ENCODE results near the gene APH1A.
"Not testable (repeated sequence)": the region's sequence is repeated elsewhere in the genome, so short reads cannot be mapped to it uniquely, and the experiment has no call there.

Gene APH1A

DNA sequence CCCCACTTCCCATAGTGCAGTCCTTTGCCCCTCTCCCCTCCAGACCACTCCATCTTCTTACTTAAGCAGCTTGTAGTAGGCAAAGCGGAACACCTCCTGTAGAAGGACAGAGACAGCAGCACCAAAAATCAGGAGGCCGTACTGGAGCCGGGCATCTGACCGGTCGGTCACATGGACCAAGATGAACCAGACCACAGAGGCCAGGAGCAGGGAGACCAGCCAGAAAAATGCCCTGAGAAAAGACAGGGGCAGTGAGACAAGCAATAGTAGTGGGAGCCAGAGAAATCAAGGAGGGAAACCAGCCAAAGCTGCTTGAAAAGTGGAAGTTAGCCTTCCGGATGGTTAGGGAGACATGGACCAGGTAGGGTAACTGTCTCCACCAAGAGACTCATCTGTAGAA is 920 bp downstream of the APH1A start:
- DNase-seq: no peak

DNA sequence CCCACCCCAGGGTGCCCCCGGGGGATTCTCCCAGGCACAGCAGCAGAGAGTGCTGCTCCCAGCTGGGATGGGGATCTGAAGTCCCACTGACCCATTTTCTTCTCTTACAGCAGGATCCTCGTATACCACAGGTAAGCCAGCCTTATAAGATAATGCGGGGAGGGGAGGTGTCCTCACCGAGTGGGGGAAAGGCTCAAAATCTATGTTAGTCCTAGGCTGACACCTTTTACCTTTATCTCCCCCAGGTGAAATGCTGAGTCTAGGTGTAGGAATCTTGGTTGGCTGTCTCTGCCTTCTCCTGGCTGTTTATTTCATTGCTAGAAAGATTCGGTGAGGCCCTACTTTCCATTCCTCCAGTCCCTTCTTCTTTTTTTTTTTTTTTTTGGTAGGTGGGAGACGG is 5.3 kb downstream of the APH1A start:
- no peak for DNase-seq

DNA sequence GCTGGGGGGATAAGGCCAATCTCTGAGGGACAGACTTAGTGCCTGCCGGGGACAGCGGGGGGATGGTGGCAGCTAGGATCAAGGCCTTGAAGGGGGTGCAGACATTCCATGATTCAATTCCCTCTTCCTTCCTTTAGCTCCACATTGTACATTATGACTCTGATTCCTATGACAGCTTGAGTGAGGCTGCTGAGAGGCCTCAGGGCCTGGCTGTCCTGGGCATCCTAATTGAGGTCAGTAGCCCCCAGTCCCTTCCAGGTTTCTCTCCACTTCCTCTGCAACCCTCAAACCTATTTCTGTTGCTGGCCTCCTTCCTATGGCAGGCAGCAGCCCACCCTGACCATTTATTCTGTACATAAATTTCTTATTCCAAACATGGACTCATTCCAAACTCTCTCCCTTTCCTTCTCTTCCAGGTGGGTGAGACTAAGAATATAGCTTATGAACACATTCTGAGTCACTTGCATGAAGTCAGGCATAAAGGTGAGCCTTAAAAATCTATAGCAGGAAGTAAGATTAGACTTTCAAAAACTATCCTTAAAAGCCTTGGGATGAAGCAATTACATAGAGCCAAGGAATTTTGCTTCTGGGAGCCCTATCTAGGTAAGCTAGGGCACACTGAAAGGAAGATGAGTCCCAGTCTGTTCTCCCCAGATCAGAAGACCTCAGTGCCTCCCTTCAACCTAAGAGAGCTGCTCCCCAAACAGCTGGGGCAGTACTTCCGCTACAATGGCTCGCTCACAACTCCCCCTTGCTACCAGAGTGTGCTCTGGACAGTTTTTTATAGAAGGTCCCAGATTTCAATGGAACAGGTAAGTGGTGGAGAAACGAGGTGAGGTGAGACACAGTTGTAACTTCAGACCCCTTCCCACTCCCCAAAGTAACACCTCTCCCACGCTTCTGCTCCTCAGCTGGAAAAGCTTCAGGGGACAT is 6.2 kb downstream of the APH1A start:
- no peak for DNase-seq

DNA sequence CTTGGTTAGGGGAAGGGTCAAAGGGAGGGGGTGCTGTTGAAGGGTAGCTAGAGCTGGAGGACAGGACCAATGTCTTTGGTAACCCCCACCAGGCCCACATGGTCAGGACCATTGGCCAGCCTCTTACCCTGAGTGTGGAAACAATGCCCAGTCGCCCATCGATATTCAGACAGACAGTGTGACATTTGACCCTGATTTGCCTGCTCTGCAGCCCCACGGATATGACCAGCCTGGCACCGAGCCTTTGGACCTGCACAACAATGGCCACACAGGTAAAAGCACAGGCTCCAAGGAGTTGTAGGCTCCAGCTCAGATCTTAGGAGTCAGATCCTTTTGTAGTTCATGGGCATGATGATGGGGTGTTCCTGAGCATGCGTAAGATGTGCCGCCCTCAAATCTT is 7.4 kb downstream of the APH1A start:
- DNase-seq: no peak

DNA sequence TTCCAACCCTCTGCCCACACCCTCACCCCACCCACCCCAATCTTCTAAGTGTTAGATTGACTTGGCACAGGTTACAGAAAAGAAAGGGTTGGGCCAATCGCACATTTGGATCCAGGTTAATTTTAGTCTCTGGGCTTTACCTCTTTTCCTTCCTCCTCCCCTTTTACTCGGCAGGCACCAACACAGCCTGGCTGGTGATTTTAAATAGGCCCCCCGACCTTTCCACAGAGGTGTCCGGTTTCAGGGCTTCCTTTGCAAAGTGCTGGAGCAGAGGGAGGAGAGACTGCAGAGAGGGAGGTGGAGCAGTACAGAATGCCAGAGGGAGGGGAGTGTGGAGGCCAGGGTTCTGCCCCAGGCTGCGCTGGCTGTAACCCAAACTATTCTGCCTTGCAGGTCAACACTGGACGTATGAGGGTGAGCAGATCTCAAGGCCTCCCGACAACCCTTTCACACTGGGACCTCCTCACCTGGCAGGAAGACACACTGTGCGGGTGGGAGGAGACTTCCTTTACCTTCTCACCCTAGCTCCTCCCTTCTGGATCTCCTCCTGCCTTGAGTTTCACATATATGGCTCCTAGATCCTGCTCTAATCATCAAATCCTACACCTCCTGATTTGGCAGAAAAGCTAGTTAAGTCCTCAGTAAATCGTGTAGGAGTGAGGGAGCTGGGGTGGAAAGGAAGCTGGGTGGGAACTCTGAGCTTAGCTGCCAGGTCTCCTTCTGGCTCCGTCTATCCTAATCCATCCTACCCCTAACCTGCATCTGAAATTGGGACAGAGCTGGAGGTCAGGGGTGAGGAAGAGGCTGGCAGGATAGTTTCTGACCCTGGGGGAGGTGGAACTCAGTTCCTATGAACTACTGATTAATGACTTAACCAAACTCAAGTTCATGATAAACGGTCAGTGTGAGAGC is 8.8 kb downstream of the APH1A start:
- DNase-seq: no peak

DNA sequence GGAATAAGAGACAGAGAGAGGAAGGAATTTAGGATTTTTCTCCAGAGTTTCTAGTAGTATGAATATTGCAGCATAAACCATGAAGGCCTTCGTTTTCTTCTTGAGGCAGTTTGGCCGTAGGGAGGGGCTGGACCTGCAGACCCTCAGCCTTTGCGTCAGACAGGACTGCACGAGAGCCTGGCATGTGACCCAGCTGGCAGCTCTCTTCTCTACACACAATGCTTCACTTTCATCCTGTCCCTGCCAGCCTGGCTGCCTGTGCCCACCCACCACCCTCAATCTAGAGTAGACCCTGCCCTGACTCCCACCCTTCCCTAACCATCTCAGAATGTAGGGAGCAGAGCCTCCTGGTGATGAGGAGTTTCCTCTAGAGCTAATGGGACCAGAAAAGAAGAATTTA is 9.6 kb downstream of the APH1A start:
- DNase-seq: no peak

DNA sequence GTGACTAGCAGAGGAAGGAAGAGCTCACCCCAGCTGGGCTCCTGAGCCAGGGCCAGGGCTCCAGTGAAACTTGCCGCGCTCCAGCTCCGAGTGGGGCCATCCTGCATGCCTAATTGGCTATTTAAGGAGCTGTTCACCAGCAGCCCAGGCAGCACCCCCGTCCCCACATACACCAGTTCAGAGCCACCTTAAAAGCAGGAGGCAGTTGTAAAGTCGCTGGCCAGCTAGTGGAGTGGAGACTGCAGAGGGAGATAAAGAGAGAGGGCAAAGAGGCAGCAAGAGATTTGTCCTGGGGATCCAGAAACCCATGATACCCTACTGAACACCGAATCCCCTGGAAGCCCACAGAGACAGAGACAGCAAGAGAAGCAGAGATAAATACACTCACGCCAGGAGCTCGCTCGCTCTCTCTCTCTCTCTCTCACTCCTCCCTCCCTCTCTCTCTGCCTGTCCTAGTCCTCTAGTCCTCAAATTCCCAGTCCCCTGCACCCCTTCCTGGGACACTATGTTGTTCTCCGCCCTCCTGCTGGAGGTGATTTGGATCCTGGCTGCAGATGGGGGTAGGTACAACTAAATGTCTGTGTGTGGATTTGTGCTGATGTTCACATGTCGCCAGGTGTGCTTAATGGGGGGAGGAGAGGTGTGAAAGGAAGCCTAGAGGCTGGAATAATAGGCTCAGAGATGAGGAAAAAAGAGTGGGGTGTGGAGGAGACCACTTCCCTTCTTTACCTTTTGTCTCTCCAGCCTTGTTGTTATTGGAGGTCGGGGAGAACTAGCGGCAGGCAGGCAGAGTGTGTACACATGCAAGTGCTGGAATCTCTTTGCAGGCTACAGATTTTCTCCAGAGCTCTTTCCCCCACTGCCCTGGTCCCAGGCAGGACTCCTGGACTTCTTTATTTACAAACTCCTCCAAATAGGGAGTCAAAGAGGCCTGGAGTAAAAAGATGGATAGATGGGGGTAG is 10.9 kb downstream of the APH1A start, which contains the start of gene CA14:
TSS of gene CA14 (plus strand) at position 151 of the 962 bp plus-strand sequence. CDS start at position 506, 355 bp downstream.
- no peak for DNase-seq

DNA sequence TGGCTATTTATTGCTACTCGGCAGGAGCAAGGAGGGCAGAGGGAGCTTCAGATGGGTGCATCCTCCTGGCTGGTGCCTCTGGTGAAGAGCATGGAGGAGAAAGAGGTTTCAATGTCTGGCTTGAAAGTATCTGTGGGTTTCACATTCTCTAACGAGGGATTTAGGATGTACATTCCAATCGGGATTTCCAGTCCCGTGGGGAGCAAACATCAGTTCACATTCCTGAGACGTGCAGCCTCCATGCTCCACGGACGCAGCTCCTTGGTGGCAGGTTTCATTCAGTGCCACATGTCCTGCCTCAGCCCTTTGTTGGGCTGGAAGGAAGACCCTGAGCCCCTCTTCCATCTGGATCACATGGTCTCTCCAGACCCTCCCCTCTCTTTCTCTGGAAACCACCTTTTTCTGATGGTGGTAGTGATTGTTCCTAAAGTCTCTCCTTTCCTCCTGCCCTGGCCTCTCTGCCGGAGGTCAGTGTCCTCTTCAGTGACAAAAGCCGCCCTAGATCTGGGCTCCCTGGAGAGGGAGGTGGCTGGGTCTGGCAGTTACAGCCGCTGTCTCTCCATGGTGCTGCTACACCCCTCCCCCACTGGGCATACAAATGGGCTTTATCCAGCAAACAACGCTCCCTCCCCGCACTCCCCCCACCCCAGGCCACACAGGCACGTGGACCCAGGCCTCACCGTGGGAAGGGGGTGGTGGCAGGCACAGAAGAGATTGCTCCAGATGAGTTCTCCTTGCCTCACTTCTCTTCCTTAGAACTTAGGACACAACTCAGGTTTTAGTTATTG is 12.1 kb downstream of the APH1A start:
- DNase-seq: no peak

DNA sequence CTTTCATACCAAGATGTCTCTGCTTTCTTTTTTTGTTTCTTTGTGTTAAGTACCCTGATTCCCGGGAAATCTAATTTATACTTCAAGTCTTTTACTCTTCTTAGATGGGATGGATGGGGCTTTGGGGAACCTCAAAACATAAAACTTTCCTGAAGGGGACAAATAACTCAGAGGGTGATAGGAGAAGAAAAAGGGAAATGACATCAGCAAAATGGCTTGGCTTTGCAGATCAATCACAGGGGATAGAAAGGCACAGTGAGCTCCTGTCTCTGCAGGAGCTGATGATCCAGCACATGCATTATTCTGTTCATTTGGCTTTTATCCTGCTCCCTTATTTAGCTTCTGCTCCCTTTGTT is 12.6 kb downstream of the APH1A start:
- no peak for DNase-seq

DNA sequence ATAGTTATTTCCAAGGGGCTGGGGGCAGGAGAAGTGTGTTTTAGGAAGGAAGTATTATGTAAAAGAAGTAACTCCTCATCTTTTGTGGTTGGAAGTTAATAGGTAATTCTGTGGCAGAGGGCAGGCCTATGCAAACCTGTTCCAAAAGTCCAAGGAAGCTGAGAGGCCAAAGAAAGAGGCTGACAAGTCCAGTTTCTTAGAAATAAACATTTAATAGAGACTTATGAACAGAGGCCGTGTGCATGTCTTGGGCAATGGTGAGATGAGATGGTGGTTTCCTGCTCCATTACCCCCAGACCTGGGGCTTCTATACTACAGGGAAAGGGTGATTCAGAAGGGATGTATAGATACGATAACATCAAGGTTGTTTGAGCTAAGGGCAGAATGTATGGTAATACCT is 18.9 kb downstream of the APH1A start:
- DNase-seq: no peak

DNA sequence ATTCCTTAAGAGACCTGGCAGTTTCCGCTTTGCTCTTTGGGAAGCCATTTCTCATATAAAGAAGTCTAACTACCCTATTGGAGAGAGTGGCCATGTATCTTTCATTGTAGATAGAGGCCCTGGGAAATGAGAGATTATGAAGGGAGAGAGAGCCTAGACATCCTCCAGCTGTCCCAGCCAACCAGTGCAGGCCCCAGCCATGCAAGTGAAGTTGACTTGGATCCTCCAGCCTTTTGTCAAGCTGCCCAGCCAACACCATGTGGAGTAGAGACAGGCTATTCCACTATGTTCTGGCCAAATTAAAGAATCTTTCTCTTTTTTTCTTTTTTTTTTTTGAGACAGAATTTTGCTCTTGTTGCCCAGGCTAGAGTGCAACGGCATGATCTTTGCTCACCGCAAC is 25.8 kb downstream of the APH1A start:
- no peak for DNase-seq

DNA sequence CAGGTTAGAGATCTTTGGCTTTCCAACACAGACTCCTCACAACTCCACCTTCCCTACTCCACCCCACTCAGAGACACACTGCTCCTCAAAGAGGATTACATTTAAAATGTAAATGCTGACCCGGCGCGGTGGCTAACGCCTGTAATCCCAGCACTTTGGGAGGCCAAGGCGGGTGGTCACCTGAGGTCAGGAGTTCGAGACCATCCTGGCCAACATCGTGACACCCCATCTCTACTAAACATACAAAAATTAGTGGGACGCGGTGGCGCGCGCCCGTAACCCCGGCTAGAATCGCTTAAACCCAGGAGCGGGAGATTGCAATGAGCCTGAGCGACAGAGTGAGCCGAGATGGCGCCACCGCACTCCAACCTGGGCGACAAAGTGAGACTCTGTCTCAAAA is 31.1 kb downstream of the APH1A start:
- no peak for DNase-seq

DNA sequence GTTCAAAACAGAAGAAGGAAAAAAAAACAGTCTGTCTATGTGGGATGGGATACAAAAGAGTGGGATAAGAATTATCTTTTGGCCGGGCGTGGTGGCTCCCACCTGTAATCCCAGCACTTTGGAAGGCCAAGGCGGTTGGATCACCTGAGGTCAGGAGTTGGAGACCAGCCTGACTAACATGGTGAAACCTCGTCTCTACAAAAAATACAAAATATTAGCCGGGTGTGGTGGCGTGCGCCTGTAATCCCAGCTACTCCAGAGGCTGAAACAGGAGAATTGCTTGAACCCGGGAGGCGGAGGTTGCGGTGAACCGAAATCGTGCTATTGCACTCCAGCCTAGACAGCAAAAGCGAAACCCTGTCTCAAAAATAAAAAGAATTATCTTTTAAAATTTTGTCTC is 31.6 kb downstream of the APH1A start:
- not testable (repeated sequence) for DNase-seq

DNA sequence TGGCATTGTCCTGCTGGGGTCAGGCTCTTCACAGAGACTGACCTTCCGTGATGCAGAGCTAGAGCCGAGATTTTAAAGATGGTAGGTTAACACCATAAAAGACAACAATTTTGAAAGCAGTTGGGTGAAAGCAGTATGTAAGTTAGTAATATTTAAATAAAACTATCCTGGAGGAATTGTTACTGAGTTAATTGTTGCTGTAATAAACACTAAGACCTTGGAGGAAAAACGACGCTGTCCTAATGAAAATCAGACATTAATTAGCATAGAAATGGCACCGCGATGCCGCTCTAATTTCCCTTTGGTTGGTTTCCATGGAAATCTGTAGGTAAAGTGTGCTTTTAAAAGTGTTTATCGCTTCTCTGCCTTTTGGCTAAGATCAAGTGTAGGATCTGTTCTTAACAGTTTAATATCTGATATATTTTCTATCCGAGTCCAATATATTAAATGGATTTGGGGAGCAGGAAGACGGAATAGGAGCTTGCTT is 32.2 kb downstream of the APH1A start:
- no peak for DNase-seq

DNA sequence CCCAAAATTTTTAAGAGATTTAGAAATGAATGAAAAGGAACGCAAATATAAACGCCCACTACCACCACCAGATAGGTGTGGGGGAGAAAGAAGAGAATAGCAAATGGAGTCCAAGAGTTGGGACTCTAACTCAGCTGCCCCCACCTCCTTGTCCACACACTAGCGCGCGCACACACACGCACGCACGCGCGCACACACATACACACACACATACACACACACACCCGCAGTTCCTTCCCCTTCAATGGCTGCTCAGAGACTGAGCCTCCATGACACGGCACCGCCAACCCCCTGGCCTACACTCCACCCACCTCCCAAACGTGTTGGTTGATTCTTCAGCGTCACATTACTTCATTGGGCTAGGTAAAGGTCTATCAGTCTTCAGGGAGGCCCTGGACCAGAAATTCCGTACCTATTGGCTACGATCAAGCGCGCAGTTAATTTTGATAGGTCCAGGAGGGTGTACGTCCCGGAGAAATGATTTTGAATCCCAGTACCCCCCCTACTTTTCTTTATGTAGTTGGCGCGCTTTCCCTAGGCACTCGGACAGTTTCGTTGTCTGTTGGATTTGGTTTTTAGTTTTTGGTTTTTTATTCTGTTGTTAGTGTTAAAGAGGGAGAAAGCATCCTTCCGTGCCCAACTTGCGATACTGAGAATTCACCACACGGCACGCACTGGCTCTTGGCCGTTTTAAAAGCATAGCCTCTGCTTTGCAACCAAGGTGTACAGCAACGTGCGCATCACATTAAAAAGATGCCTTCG is 32.8 kb downstream of the APH1A start, which contains the start of gene ANP32E:
TSS of gene ANP32E (minus strand) at position 261 of the 762 bp plus-strand sequence. CDS start 326 bp downstream, outside the sequence.
- DNase-seq: peak; percentile 94

DNA sequence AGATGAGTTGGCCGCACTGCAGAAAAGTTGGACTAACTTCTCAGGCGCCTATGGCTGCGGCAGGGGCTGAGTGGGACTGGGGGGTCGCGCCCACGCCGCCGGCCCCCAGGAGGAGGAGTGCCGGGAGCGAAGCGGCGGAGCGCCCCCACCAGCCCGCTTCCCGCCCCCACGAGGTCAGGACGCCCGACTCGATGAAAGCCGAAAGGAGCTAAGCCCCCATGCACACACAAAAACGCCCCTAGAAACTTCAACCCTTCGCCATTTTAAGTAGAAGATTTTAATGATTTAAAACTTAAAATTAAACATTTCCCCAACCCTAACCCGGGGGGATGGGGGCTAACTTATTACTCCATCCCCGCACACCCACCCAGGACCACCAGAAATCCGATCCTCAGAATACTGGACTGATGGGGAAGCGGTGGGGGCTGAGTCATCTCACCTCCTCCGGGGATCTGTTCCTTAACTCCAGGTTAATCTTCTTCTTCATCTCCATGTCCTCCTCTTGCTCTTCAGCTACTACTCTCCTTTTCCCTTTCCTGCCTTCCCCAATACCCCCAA is 33.4 kb downstream of the APH1A start:
- DNase-seq: peak; percentile 17

DNA sequence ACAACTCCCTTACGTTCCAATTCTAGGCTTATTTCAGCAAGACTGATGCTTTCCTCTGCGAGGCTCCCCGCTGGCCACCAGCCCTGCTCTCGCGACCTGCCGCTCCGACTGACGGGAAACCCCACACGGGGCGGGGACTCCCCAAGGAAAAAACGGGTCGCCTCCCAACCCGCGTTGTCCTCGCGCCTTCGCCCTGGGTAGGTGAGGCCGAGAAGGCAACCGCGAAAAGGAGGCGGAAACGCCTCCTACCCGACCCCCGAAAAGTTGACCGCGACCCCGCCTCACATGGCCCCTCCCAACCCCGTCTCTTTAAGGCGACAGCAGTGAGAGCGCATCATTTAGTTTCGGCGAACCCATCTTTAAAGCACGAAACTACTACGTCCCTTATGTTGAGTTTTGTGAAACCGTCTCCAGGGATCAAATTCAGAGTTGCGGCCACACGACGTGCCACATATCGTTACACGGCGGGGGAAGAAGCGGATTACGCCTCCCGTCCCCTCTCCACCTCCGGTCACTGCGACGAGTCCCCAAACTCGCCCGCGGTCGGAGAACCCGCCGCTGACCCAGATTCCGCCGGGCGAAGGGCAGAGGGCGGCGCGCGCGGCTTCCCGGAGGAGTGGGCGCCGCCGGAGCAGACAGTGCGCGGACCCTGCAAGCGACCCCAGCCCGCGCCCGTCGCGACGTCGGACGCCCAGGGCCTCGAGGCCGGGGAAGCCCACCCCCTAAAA is 34.1 kb downstream of the APH1A start:
- peak; percentile 80 for DNase-seq

DNA sequence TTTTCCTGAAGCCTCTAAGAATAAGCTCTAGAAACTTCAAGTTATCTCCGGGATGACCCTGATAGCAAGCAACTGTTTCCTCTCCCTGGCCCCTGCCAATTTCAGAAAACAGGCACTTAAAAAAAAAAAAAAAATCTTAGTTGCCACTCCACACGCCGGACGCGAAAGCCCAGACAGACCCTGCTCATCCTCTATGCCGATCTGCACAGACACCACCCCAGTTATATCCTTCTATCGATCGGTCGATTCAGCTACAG is 34.6 kb downstream of the APH1A start:
- no peak for DNase-seq

DNA sequence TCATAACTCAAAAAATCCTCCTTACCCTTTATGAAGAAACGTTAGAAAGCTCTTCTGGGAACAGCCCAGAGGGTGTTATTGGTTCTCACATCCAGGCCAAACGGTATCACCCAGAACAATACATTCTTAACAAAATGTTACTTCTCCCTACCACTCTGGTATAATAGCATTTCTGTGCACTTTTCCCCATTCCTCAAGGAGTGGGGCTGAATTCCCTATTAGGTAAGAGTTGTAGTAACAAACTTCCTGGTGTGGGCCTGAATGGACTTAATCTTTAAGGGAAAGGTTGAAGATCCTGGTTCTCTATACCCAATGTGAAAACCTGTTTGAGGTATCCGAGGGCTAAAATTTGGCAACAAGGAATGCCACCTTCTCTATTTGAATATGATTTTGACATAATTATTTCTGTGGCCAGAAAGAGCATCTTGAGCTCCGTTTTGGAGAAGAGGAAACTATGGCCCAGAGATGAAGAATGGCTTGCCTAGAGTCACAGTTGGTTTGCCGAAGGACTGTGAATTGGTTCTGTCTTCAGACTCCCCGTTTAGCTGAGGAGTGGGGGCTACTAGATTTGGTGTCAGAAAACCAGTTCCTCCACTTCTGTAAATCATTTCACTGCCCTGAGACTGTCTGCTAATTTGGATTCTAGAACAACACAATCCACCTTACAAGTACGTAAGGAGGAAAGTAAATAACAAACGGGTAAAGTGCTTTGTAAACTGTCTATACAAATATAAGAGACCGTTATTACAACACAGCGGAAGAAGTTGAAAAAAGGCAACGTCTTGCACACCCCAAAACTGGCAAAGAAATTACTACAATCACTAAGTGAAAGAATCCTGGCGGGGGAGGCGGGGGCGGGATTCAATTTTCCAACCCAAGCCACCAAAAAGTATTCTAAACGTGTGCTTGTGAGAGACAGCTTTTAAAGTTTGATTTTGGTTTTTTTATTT is 35.2 kb downstream of the APH1A start:
- DNase-seq: no peak
